HCT116 (cell line): ENCODE measurements around the gene MAMLD1. TPM values are rescaled to one million over a fixed set of nuclear protein-coding genes. Genes with fewer than 3 reads are reported as not detected.

Experiments used
- ATAC-seq: fragments of 200-7000 bp; cut with Tn5 transposase; 2 replicates; pipeline ENCODE4 v1.9.1; 2020; ENCODE audit warnings: mild to moderate bottlenecking, moderate library complexity
- BruUV-seq: library from RNA; stranded (reverse); fragments of 400-500 nt; replicated peaks from 2 replicates; lab custom pipeline; 2021; lab: Mats Ljungman, UMichigan
- CTCF ChIA-PET: fragments of 300-600 bp; sonication (Branson Sonifier 250); formaldehyde crosslinking; loops from one replicate; lab custom pipeline; 2021; ENCODE audit warnings: antibody characterized with exemption; lab: Charles Lee
- POLR2A ChIA-PET: fragments of 300-600, 350-600 bp; sonication (Branson Sonifier 250); formaldehyde crosslinking; loops from one replicate; lab custom pipeline; 2021; ENCODE audit warnings: antibody characterized with exemption; lab: Charles Lee
- RAD21 ChIA-PET, 2 experiments: fragments of 300-600 bp; sonication (Branson Sonifier 250); formaldehyde crosslinking; loops; one replicate each; lab custom pipeline; 2023; ENCODE audit warnings: low total read pairs in 2 of 2; ENCODE audit not compliant: uncharacterized antibody in 2 of 2, unreplicated experiment in 2 of 2, low non-redundant PET in 1 of 2; lab: Charles Lee
- DNase-seq: peaks from one replicate; pipeline ENCODE4 v3.0.0-alpha.2; 2010; ENCODE audit warnings: low read depth, low spot score
- H2AFZ ChIP-seq: fragments of 200-600 bp; shearing (Covaris generic), sonication (generic); 2 replicates; pipeline ENCODE4 v1.6.1; 2017; ENCODE audit warnings: low read depth, mixed run types, mixed read lengths, antibody characterized with exemption, low read length; ENCODE audit not compliant: poor library complexity, severe bottlenecking
- H3K27ac ChIP-seq: 2 replicates; pipeline ENCODE4 v1.5.1; 2012; ENCODE audit warnings: low read depth, low read length
- H3K27me3 ChIP-seq: fragments of 200-600 bp; sonication (generic); 2 replicates; pipeline ENCODE4 v1.6.1; 2016; ENCODE audit warnings: mixed run types, low read length, mixed read lengths; ENCODE audit not compliant: insufficient read depth
- H3K36me3 ChIP-seq, 2 experiments: fragments of 200-500 bp in 1 of 2; fragments of 200-600 bp in 1 of 2; sonication (Bioruptor generic) in 1 of 2; sonication (generic) in 1 of 2; 2 replicates each; pipeline versions ENCODE4 v1.5.1 to v1.6.1; 2014 to 2016; ENCODE audit warnings: low read length in 2 of 2, inconsistent platforms in 1 of 2, mixed read lengths in 1 of 2, mixed run types in 1 of 2; ENCODE audit not compliant: insufficient read depth in 2 of 2, control insufficient read depth in 1 of 2
- H3K4me1 ChIP-seq, 2 experiments: fragments of 200-600 bp in 1 of 2; sonication (generic) in 1 of 2; 2 replicates each; pipeline versions ENCODE4 v1.5.1 to v1.6.1; 2012 to 2017; ENCODE audit warnings: low read length in 2 of 2, inconsistent platforms in 1 of 2, mild to moderate bottlenecking in 1 of 2, mixed read lengths in 1 of 2, mixed run types in 1 of 2, moderate library complexity in 1 of 2; ENCODE audit not compliant: insufficient read depth in 2 of 2, control insufficient read depth in 1 of 2
- H3K4me2 ChIP-seq: fragments of 200-600 bp; sonication (generic); 2 replicates; pipeline ENCODE4 v1.6.1; 2017; ENCODE audit warnings: mixed run types, low read length, mixed read lengths
- H3K4me3 ChIP-seq, 2 experiments: fragments of 200-600 bp in 1 of 2; sonication (generic) in 1 of 2; replicated peaks in 1 of 2; 2 replicates each; pipeline ENCODE4 v1.5.1; 2011 to 2016; ENCODE audit warnings: low read length in 2 of 2, control low read depth in 1 of 2, low read depth in 1 of 2, mild to moderate bottlenecking in 1 of 2, mixed read lengths in 1 of 2, mixed run types in 1 of 2
- H3K79me2 ChIP-seq: fragments of 200-600 bp; sonication (generic); 2 replicates; pipeline ENCODE4 v1.6.1; 2017; ENCODE audit warnings: mild to moderate bottlenecking, mixed run types, low read length, moderate library complexity, mixed read lengths; ENCODE audit not compliant: insufficient read depth
- H3K9ac ChIP-seq: fragments of 200-600 bp; sonication (generic); 2 replicates; pipeline ENCODE4 v1.6.1; 2016; ENCODE audit warnings: low read length, mixed read lengths
- H3K9me2 ChIP-seq: fragments of 200-600 bp; sonication (generic), shearing (Covaris generic); 2 replicates; pipeline ENCODE4 v1.6.1; 2017; ENCODE audit warnings: mixed run types, mild to moderate bottlenecking, moderate library complexity; ENCODE audit not compliant: insufficient read depth
- H3K9me3 ChIP-seq, 2 experiments: fragments of 200-500 bp in 1 of 2; fragments of 200-600 bp in 1 of 2; sonication (Bioruptor generic) in 1 of 2; sonication (generic) in 1 of 2; 2 replicates each; pipeline ENCODE4 v1.6.1; 2014 to 2017; ENCODE audit warnings: low read length in 2 of 2, mixed read lengths in 2 of 2, inconsistent platforms in 1 of 2, low read depth in 1 of 2, mild to moderate bottlenecking in 1 of 2, mixed run types in 1 of 2, moderate library complexity in 1 of 2; ENCODE audit not compliant: control insufficient read depth in 1 of 2, insufficient read depth in 1 of 2
- H4K20me1 ChIP-seq: fragments of 200-600 bp; sonication (generic), shearing (Covaris generic); 2 replicates; pipeline ENCODE4 v1.6.1; 2017; ENCODE audit warnings: mixed run types, mild to moderate bottlenecking, moderate library complexity; ENCODE audit not compliant: insufficient read depth
- ATF3 ChIP-seq: IDR thresholded peaks from 2 replicates; pipeline ENCODE4 v1.6.1; 2012
- CEBPB ChIP-seq: IDR thresholded peaks from 2 replicates; pipeline ENCODE4 v1.6.1; 2012; ENCODE audit warnings: low read depth
- EZH2 ChIP-seq: fragments of 200-600 bp; sonication (generic); IDR thresholded peaks from 2 replicates; pipeline ENCODE4 v1.6.1; 2017; ENCODE audit warnings: antibody characterized with exemption, mixed run types
- EZH2phosphoT487 ChIP-seq: fragments of 200-600 bp; IDR thresholded peaks from 2 replicates; pipeline ENCODE4 v1.6.1; 2018; ENCODE audit warnings: antibody characterized with exemption, borderline replicate concordance
- FOSL1 ChIP-seq: IDR thresholded peaks from 2 replicates; pipeline ENCODE4 v1.6.1; 2012; ENCODE audit warnings: low read depth
- MAX ChIP-seq: IDR thresholded peaks from 2 replicates; pipeline ENCODE4 v1.6.1; 2012
- POLR2A ChIP-seq: IDR thresholded peaks from 2 replicates; pipeline ENCODE4 v1.7.0; 2011; ENCODE audit warnings: borderline replicate concordance; ENCODE audit not compliant: insufficient read depth, insufficient read length; ENCODE audit errors: extremely low read depth
- POLR2AphosphoS5 ChIP-seq: IDR thresholded peaks from 2 replicates; pipeline ENCODE4 v1.6.1; 2011; ENCODE audit warnings: mild to moderate bottlenecking, low read depth, low read length, moderate library complexity
- SIN3A ChIP-seq: IDR thresholded peaks from 2 replicates; pipeline ENCODE4 v1.6.1; 2012; ENCODE audit warnings: low read depth
- SP1 ChIP-seq: IDR thresholded peaks from 2 replicates; pipeline ENCODE4 v1.6.1; 2012; ENCODE audit warnings: low read depth
- SRF ChIP-seq: IDR thresholded peaks from 2 replicates; pipeline ENCODE4 v1.6.1; 2012; ENCODE audit warnings: low read depth
- ZBTB33 ChIP-seq: IDR thresholded peaks from 2 replicates; pipeline ENCODE4 v1.6.1; 2011; ENCODE audit warnings: mild to moderate bottlenecking, low read length, moderate library complexity; ENCODE audit not compliant: insufficient replicate concordance; ENCODE audit errors: extremely low read depth
- ZFX ChIP-seq: fragments of 450-650 bp; IDR thresholded peaks from 2 replicates; pipeline ENCODE4 v1.6.1; 2017
- ZNF274 ChIP-seq: fragments of 200-500 bp; sonication (Bioruptor generic); IDR thresholded peaks from 2 replicates; pipeline ENCODE4 v1.6.1; 2014; ENCODE audit warnings: mild to moderate bottlenecking, low read depth, low read length, inconsistent platforms
- intact Hi-C: fragments of 100-400 bp; cut with micrococcal nuclease; formaldehyde crosslinking; loops from 2 replicates; pipeline ENCODE4 v1.10.0; 2022
- total RNA-seq: library from RNA; stranded (reverse); gene quantifications from one replicate; pipeline ENCODE4 v1.2.1, GENCODE V29; 2021; ENCODE audit not compliant: unreplicated experiment
- TF ChIP-seq, protein P1 (sequence below): IDR thresholded peaks from 2 replicates; pipeline ENCODE4 v1.6.1; 2012; ENCODE audit warnings: low read depth

MAMLD1 gene
- total RNA-seq, 1 experiment from 2014 or later = 3.6 TPM

DNA sequence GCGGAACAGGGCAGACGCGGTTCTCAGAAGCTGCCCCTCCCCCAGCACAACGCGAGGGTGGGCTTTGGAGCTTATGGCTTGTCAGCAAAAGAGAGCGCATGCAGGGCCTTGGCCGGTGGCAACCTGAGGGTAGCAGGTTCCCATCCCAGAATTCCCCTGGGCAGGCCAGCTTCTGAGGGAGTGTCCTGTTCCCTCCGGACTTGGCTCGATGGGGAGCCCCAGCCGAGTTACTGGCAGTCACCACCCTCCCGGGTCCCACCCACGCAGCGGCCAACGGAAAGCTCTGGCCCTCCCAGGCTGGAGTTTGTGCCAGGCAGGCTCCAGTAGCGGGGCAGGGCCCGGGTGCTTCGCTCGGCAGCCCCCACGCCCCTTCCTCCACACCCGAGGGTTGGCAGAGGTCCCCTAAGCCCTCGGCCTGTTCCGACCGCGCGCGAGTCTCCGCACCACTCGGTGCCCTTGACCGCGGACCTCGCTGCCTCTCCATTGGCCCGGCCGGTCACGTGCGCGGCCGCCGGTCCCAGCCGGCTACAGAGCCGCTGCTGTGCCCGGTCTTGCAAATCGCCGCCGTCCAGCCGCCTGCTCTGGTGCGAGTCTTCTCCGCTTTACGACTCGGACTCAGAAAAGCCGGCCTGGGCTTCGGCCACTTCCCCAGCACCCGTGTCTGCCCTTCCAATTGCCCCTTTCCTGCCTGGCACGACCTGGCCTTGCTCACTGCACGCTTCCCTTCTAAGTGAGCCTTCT, 184.4 kb downstream of the MAMLD1 start:
- Histone ChIP-seq H3K9me3 (no peaks in the 10 kb centered on the region), H3K9ac (no peak overlapping the region), H3K4me1 (peaks cover 0 to 7% of the 10 kb centered on the region in 2 experiments; a peak in 1 of 4 replicates), H3K36me3 (no peaks in the 10 kb centered on the region), H3K27me3 (no peaks in the 10 kb centered on the region), H3K4me3 (no peak overlapping the region), H4K20me1 (no peaks in the 10 kb centered on the region)
- no TSS peak for BruUV-seq
- no peak for TF ChIP-seq ZNF274
- TF ChIP-seq FOSL1 = no peak
- no peak for TF ChIP-seq POLR2A
- TF ChIP-seq POLR2AphosphoS5 = no peak
- TF ChIP-seq SIN3A = no peak
- no peak for TF ChIP-seq EZH2
- TF ChIP-seq CEBPB = no peak
- TF ChIP-seq ZFX = no peak
- no peak for TF ChIP-seq ATF3
- TF ChIP-seq MAX = no peak
- no peak for TF ChIP-seq SP1
- no peak for TF ChIP-seq ZBTB33
- TF ChIP-seq SRF = no peak
- no peak for TF ChIP-seq EZH2phosphoT487
- TF ChIP-seq, protein P1, sequence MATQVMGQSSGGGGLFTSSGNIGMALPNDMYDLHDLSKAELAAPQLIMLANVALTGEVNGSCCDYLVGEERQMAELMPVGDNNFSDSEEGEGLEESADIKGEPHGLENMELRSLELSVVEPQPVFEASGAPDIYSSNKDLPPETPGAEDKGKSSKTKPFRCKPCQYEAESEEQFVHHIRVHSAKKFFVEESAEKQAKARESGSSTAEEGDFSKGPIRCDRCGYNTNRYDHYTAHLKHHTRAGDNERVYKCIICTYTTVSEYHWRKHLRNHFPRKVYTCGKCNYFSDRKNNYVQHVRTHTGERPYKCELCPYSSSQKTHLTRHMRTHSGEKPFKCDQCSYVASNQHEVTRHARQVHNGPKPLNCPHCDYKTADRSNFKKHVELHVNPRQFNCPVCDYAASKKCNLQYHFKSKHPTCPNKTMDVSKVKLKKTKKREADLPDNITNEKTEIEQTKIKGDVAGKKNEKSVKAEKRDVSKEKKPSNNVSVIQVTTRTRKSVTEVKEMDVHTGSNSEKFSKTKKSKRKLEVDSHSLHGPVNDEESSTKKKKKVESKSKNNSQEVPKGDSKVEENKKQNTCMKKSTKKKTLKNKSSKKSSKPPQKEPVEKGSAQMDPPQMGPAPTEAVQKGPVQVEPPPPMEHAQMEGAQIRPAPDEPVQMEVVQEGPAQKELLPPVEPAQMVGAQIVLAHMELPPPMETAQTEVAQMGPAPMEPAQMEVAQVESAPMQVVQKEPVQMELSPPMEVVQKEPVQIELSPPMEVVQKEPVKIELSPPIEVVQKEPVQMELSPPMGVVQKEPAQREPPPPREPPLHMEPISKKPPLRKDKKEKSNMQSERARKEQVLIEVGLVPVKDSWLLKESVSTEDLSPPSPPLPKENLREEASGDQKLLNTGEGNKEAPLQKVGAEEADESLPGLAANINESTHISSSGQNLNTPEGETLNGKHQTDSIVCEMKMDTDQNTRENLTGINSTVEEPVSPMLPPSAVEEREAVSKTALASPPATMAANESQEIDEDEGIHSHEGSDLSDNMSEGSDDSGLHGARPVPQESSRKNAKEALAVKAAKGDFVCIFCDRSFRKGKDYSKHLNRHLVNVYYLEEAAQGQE = no peak
- TF ChIP-seq, all 23 proteins: peak for 0
- RAD21 ChIA-PET = no interaction called here
- POLR2A ChIA-PET = no interaction called here
- intact Hi-C loops = loop anchor here (10.0 kb wide), 1 partner anchor 137 kb away; no protein-coding TSS in a partner anchor
- H2AFZ ChIP-seq = no peak overlapping the region
- H3K27ac ChIP-seq = no peak overlapping the region
- no peak overlapping the region for H3K4me2 ChIP-seq
- CTCF ChIA-PET = no interaction called here
- DNase-seq (no peak), ATAC-seq (no peak)
- no peaks in the 10 kb centered on the region for H3K79me2 ChIP-seq
- no peaks in the 10 kb centered on the region for H3K9me2 ChIP-seq
